Measurements from ENCODE around the gene TRIM4.
A peak's percentile ranks its signal among the peaks of the same experiment; 100 is the strongest.
"Not testable (repeated sequence)": the region's sequence is repeated elsewhere in the genome, so short reads cannot be mapped to it uniquely, and the experiment has no call there.

TRIM4 gene

GRCh38 chr7:99949645-99950228, 30.4 kb upstream of the TRIM4 start:
- H3K4me3 ChIP-seq (ENCODE audit: low read depth, low read length) = no peak overlapping the region
- DNase-seq (ENCODE audit: low read depth) = peak; percentile 22
- TF ChIP-seq POLR2A (IDR thresholded peaks at IDR 0.05; ENCODE audit: extremely low read depth, insufficient read length) (no peak), MAX (IDR thresholded peaks at IDR 0.05; ENCODE audit: low read depth, low read length) (no peak), CTCF (IDR thresholded peaks at IDR 0.05; ENCODE audit: low read depth, low read length) (peak; percentile 24), MYC (IDR thresholded peaks at IDR 0.05; ENCODE audit: low read depth, low read length) (no peak)

GRCh38 chr7:99947608-99948007, 28.3 kb upstream of the TRIM4 start:
- no peak for DNase-seq (ENCODE audit: low read depth)
- no peak for TF ChIP-seq POLR2A (IDR thresholded peaks at IDR 0.05; ENCODE audit: extremely low read depth, insufficient read length)
- TF ChIP-seq CTCF (IDR thresholded peaks at IDR 0.05; ENCODE audit: low read depth, low read length) = no peak
- TF ChIP-seq MAX (IDR thresholded peaks at IDR 0.05; ENCODE audit: low read depth, low read length) = no peak
- no peak for TF ChIP-seq MYC (IDR thresholded peaks at IDR 0.05; ENCODE audit: low read depth, low read length)
- H3K4me3 ChIP-seq (ENCODE audit: low read depth, low read length) = no peak overlapping the region

- TF ChIP-seq MAX (IDR thresholded peaks at IDR 0.05; ENCODE audit: low read depth, low read length) (no peak), MYC (IDR thresholded peaks at IDR 0.05; ENCODE audit: low read depth, low read length) (no peak)
Observed at GRCh38 chr7:99944497-99945070, 25.3 kb upstream of the TRIM4 start.

GRCh38 chr7:99943641-99944496, 24.5 kb upstream of the TRIM4 start:
- DNase-seq (ENCODE audit: low read depth) = no peak
- H3K4me3 ChIP-seq (ENCODE audit: low read depth, low read length) = no peak overlapping the region
- TF ChIP-seq CTCF (IDR thresholded peaks at IDR 0.05; ENCODE audit: low read depth, low read length) (no peak), POLR2A (IDR thresholded peaks at IDR 0.05; ENCODE audit: extremely low read depth, insufficient read length) (no peak), MAX (IDR thresholded peaks at IDR 0.05; ENCODE audit: low read depth, low read length) (no peak), MYC (IDR thresholded peaks at IDR 0.05; ENCODE audit: low read depth, low read length) (no peak)

More at GRCh38 chr7:99944497-99945070, 25.3 kb upstream of the TRIM4 start:
- DNase-seq (ENCODE audit: low read depth) = no peak
- no peak overlapping the region for H3K4me3 ChIP-seq (ENCODE audit: low read depth, low read length)

- no peak overlapping the region for H3K4me3 ChIP-seq (ENCODE audit: low read depth, low read length)
- TF ChIP-seq MAX (IDR thresholded peaks at IDR 0.05; ENCODE audit: low read depth, low read length) (no peak), MYC (IDR thresholded peaks at IDR 0.05; ENCODE audit: low read depth, low read length) (no peak), POLR2A (IDR thresholded peaks at IDR 0.05; ENCODE audit: extremely low read depth, insufficient read length) (no peak)
- no peak for DNase-seq (ENCODE audit: low read depth)
Observed at GRCh38 chr7:99938296-99938695, 19.0 kb upstream of the TRIM4 start.

GRCh38 chr7:99935009-99935408, 15.7 kb upstream of the TRIM4 start:
- H3K4me3 ChIP-seq (ENCODE audit: low read depth, low read length); DNase-seq (ENCODE audit: low read depth): not testable (repeated sequence)

GRCh38 chr7:99930376-99930775, 11.0 kb upstream of the TRIM4 start:
- no peak for TF ChIP-seq POLR2A (IDR thresholded peaks at IDR 0.05; ENCODE audit: extremely low read depth, insufficient read length)
- no peak for TF ChIP-seq MAX (IDR thresholded peaks at IDR 0.05; ENCODE audit: low read depth, low read length)
- TF ChIP-seq CTCF (IDR thresholded peaks at IDR 0.05; ENCODE audit: low read depth, low read length) = no peak
- TF ChIP-seq MYC (IDR thresholded peaks at IDR 0.05; ENCODE audit: low read depth, low read length) = no peak
- no peak for DNase-seq (ENCODE audit: low read depth)
- no peak overlapping the region for H3K4me3 ChIP-seq (ENCODE audit: low read depth, low read length)
